Muscle of leg (tissue), 11 donors: ENCODE measurements around the gene MOB2. TPM values are rescaled to one million over a fixed set of nuclear protein-coding genes. Genes with fewer than 3 reads are reported as not detected.
A peak's percentile ranks its signal among the peaks of the same experiment; 100 is the strongest.

Experiments used
- DNase-seq: peaks from one replicate; pipeline ENCODE4 v3.0.0; 2013
- H3K27ac ChIP-seq: one replicate; pipeline ENCODE4 v1.5.1; 2013; ENCODE audit warnings: mild to moderate bottlenecking, low read length, control low read depth
- H3K27me3 ChIP-seq: one replicate; pipeline ENCODE4 v1.6.1; 2013; ENCODE audit warnings: low read length; ENCODE audit not compliant: control insufficient read depth, insufficient read depth
- H3K36me3 ChIP-seq: one replicate; pipeline ENCODE4 v1.6.1; 2013; ENCODE audit warnings: low read length; ENCODE audit not compliant: control insufficient read depth, insufficient read depth
- H3K4me1 ChIP-seq: one replicate; pipeline ENCODE4 v1.6.1; 2013; ENCODE audit warnings: low read length; ENCODE audit not compliant: control insufficient read depth, insufficient read depth
- H3K4me3 ChIP-seq: one replicate; pipeline ENCODE4 v1.5.1; 2013; ENCODE audit warnings: low read length, control low read depth
- H3K9me3 ChIP-seq: replicated peaks from 2 replicates; pipeline ENCODE4 v1.6.1; 2013; ENCODE audit warnings: low read depth, low read length; ENCODE audit not compliant: control insufficient read depth
- WGBS: methylation state at CpG from one replicate; pipeline ENCODE4 v1.1.5; 2013; ENCODE audit warnings: missing lambda C conversion rate; ENCODE audit not compliant: insufficient coverage; 5-methylcytosine and 5-hydroxymethylcytosine counted together
- polyA plus RNA-seq, 8 donors: library from polyadenylated mRNA; unstranded; fragments of 120-200 nt; gene quantifications; one replicate each; pipeline versions ENCODE4 v1.2.1 to v1.2.3, GENCODE V29; 2013; ENCODE audit warnings: inconsistent platforms in 1 of 8, low replicate concordance in 1 of 8; ENCODE audit not compliant: insufficient read length in 8 of 8, insufficient read depth in 1 of 8
- total RNA-seq: library from RNA; stranded (reverse); fragments of 120-200 nt; gene quantifications from one replicate; pipeline ENCODE4 v1.2.4, GENCODE V29; 2013

Gene MOB2
- total and polyA plus RNA-seq, 9 donors = 21.4 to 28.2 (median 25.0) TPM

GRCh38 chr11:1466784-1467183 lies 19.8 kb downstream of the MOB2 start:
- no peaks in the 10 kb centered on the region for H3K4me1 ChIP-seq
- DNase-seq = no peak
- H3K4me3 ChIP-seq = no peak overlapping the region
- H3K27ac ChIP-seq = no peak overlapping the region
- 83% methylated on average over 16 of the region's 16 CpGs for WGBS
- H3K9me3 ChIP-seq = peaks cover 13% of the 10 kb centered on the region
- no peaks in the 10 kb centered on the region for H3K27me3 ChIP-seq
- H3K36me3 ChIP-seq = peaks cover 36% of the 10 kb centered on the region

GRCh38 chr11:1463056-1463455 lies 23.5 kb downstream of the MOB2 start:
- peaks cover 13% of the 10 kb centered on the region for H3K9me3 ChIP-seq
- no peak overlapping the region for H3K4me3 ChIP-seq
- H3K4me1 ChIP-seq = no peaks in the 10 kb centered on the region
- 84% methylated on average over 9 of the region's 16 CpGs for WGBS
- no peak for DNase-seq
- H3K27ac ChIP-seq = no peak overlapping the region
- no peaks in the 10 kb centered on the region for H3K27me3 ChIP-seq
- peaks cover 6% of the 10 kb centered on the region for H3K36me3 ChIP-seq

GRCh38 chr11:1462698-1462975 lies 23.9 kb downstream of the MOB2 start:
- Histone ChIP-seq H3K27me3 (no peaks in the 10 kb centered on the region), H3K4me3 (no peak overlapping the region), H3K27ac (no peak overlapping the region), H3K36me3 (peaks cover 6% of the 10 kb centered on the region), H3K9me3 (peaks cover 13% of the 10 kb centered on the region), H3K4me1 (no peaks in the 10 kb centered on the region)
- no peak for DNase-seq
- WGBS = 76% methylated on average over 13 of the region's 13 CpGs

- Histone ChIP-seq H3K27ac (no peak overlapping the region), H3K9me3 (peaks cover 13% of the 10 kb centered on the region), H3K4me1 (no peaks in the 10 kb centered on the region), H3K4me3 (no peak overlapping the region), H3K36me3 (peaks cover 3% of the 10 kb centered on the region), H3K27me3 (no peaks in the 10 kb centered on the region)
- DNase-seq = no peak
- 77% methylated on average over 29 of the region's 46 CpGs for WGBS
Observed at GRCh38 chr11:1461826-1462697, 24.5 kb downstream of the MOB2 start.

GRCh38 chr11:1460986-1461825 lies 25.4 kb downstream of the MOB2 start:
- H3K4me3 ChIP-seq = no peak overlapping the region

GRCh38 chr11:1460396-1460985 lies 26.1 kb downstream of the MOB2 start:
- DNase-seq = no peak
- 75% methylated on average over 29 of the region's 44 CpGs for WGBS
- Histone ChIP-seq H3K4me1 (no peaks in the 10 kb centered on the region), H3K27ac (no peak overlapping the region), H3K9me3 (peaks cover 13% of the 10 kb centered on the region), H3K27me3 (no peaks in the 10 kb centered on the region), H3K36me3 (no peaks in the 10 kb centered on the region), H3K4me3 (no peak overlapping the region)

More at GRCh38 chr11:1460986-1461825, 25.4 kb downstream of the MOB2 start:
- Histone ChIP-seq H3K4me1 (no peaks in the 10 kb centered on the region), H3K36me3 (peaks cover under 1% of the 10 kb centered on the region), H3K27me3 (no peaks in the 10 kb centered on the region), H3K27ac (no peak overlapping the region), H3K9me3 (peaks cover 13% of the 10 kb centered on the region)
- no peak for DNase-seq
- 57% methylated on average over 35 of the region's 50 CpGs for WGBS

- no peak overlapping the region for H3K4me3 ChIP-seq
- peaks cover 9% of the 10 kb centered on the region for H3K9me3 ChIP-seq
- H3K27me3 ChIP-seq = no peaks in the 10 kb centered on the region
- H3K27ac ChIP-seq = no peak overlapping the region
- no peak for DNase-seq
- WGBS = 34% methylated on average over 22 of the region's 29 CpGs
- H3K4me1 ChIP-seq = no peaks in the 10 kb centered on the region
- no peaks in the 10 kb centered on the region for H3K36me3 ChIP-seq
Observed at GRCh38 chr11:1459764-1460395, 26.7 kb downstream of the MOB2 start.

GRCh38 chr11:1459219-1459575 lies 27.4 kb downstream of the MOB2 start:
- WGBS = 69% methylated on average over 8 of the region's 14 CpGs
- H3K27ac ChIP-seq = no peak overlapping the region
- H3K36me3 ChIP-seq = no peaks in the 10 kb centered on the region
- peaks cover 2% of the 10 kb centered on the region for H3K9me3 ChIP-seq
- no peaks in the 10 kb centered on the region for H3K27me3 ChIP-seq
- no peaks in the 10 kb centered on the region for H3K4me1 ChIP-seq
- H3K4me3 ChIP-seq = no peak overlapping the region
- DNase-seq = no peak

- H3K9me3 ChIP-seq = no peaks in the 10 kb centered on the region
- no peaks in the 10 kb centered on the region for H3K4me1 ChIP-seq
- no peak overlapping the region for H3K27ac ChIP-seq
- no peaks in the 10 kb centered on the region for H3K27me3 ChIP-seq
- WGBS = 33% methylated on average over 12 of the region's 18 CpGs
- peak; percentile 47 for DNase-seq
- no peaks in the 10 kb centered on the region for H3K36me3 ChIP-seq
- H3K4me3 ChIP-seq = no peak overlapping the region
Observed at GRCh38 chr11:1458340-1459218, 28.0 kb downstream of the MOB2 start.
